Measurements from ENCODE around the gene NMRK2.
"Not testable (repeated sequence)": the region's sequence is repeated elsewhere in the genome, so short reads cannot be mapped to it uniquely, and the experiment has no call there.

NMRK2 gene, protein sequence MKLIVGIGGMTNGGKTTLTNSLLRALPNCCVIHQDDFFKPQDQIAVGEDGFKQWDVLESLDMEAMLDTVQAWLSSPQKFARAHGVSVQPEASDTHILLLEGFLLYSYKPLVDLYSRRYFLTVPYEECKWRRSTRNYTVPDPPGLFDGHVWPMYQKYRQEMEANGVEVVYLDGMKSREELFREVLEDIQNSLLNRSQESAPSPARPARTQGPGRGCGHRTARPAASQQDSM

DNA sequence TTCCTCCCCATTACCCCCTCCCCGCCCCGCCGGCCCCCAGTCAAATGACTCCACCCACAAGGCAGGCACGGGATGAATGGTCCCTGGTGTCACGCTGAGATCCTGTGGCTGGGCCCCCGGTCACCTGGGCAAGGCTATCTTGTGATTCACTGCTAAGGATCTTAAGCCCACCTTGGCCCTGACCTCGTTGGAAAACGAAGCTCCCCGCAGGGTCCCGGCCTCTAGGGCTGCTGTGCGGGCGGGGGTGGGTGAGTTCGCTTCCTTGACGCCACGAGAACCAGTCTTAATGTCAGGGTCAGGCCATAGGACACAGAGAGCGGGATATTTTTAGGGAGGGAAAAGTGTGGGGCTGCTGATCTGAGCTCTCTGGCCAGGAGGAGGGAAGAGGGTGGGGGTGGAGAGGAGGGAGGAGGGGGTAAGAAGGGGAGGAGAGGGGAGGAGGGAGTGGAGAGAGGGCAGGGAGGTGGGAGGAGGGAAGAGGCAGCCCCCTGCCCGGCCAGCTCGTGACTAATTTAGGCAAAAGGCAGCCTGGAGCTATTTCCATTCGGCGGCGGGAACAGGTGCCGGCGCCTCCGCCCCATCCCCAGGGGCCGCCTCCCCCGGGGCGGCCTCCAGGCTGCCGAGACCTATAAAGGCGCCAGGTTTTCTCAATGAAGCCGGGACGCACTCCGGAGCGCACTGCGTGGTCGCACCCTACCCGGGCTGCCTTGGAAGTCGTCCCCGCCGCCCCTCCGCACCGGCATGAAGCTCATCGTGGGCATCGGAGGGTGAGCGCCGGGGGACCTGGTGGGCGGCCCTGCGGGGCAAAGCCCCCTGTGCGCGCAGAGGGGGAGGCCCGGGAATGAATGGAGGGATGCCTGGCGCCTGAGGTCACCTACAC is at the start of gene NMRK2:
Gene NMRK2, plus strand, starts transcription at position 139 of the 880 bp plus-strand sequence. Its CDS starts 603 bp downstream, at position 742.
- no peak for DNase-seq

DNA sequence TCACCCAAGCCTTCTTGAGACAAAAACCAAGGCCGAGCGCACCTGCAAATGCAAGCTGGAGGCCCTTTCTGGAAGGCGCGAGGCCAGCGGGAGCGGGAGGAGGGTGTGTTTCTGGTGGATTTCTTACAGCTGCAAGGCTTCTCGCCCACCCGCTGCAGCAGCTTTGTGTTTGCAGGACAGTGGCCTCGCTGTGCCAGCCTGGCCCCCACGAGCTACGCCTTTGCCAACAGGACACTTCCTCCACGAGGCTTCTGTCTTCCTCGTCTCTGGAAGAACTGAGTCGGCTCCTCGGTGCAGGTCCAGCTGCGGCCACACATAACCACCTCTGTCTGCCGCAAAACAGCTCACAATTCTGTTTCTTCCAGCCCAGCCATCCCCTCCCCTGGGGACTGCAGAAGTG is 42.3 kb upstream of the NMRK2 start:
- DNase-seq = no peak

DNA sequence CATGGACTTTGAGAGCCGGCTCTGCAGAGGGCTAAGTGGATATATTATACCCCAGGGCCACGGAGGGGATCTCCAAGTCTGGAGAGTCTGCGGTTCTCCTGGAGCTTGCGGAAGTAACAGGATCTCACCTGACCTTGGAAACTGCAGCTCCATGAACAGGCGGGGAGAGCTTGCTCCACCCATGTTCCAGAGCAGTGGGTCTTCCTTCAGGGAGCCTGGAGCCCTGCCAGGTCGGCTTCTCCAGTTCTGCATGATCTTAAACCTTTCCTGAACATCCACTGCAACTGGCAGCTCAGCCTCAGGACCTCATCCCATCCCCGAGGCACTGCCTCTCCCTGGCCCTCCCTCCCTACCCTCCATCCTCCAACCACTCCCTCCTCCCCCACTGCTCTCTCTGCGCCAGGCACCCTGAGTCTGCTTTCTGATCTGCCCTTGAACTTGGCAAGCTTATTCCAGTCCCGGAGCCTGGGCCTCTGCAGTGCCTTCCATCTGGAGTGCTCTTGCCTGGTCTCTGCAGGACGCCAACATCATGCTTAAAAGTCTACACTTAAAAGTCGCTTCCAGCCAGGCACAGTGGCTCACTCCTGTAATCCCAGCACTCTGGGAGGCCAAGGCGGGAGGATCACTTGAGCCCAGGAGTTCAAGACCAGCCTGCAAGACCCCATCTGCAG is 39.2 kb upstream of the NMRK2 start:
- no peak for DNase-seq

DNA sequence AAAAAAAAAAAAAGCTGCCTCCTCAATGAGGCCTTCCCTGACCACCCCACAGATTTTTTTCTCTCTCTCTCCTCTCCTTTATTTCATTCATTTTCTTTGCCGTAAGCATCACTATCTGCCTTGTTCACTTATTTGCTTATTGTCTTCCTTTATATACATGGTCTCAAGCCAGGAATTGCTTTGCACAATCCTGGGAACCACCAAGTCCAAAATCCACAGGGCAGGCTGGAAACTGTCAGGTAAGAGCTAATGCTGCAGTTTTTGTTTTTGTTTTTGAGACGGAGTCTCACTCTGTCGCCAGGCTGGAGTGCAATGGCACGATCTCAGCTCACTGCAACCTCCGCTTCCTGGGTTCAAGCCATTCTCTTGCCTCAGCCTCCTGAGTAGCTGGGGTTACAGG is 37.9 kb upstream of the NMRK2 start:
- DNase-seq = not testable (repeated sequence)

DNA sequence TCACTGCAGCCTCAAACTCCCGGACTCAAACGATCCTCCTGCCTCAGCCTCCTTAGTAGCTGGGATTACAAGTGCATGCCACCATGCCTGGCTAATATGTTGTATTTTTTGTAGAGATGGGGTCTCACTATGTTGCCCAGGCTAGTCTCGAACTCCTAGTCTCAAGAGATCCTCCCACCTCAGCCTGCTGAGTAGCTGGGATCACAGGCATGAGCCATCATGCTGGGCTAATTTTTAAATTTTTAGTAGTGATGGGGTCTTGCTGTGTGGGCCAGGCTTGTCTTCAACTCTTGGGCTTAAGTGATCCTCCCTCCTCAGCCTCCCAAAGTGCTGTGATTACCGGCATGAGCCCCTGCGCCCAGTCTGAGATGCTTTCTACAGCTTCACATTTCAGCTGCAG is 37.1 kb upstream of the NMRK2 start:
- DNase-seq = no peak

DNA sequence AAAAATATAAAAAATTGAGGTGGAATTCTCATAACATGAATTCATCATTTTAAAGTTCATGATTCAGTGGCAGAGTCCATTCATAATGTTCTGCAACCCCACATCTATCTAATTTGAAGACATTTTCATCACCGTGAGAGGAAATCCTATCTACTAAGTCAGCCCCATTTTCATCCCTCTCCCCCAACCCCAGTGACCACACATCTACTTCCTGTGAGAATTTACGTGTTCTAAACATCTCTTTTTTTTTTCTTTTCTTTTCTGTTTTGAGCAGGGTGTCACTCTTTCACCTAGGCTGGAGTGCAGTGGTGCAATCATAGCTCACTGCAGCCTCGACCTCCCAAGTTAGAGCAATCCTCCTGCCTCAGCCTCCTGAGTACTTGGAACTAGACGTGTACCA is 34.9 kb upstream of the NMRK2 start:
- DNase-seq = no peak

DNA sequence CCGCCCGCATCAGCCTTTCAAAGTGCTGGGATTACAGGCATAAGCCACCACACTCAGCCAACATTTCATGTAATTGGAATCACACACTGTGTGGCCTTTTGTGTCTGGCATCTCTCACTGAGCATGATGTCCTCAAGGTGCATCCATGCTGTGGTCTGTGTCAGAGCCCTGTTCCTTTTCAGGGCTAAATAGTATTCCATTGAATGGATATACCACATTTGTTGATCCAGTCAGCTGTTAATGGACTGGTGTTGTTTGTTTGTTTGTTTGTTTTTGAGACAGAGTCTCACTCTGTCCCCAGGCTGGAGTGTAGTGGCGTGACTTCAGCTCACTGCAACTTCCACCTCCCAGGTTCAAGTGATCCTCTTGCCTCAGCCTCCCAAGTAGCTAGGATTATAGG is 34.4 kb upstream of the NMRK2 start:
- no peak for DNase-seq

DNA sequence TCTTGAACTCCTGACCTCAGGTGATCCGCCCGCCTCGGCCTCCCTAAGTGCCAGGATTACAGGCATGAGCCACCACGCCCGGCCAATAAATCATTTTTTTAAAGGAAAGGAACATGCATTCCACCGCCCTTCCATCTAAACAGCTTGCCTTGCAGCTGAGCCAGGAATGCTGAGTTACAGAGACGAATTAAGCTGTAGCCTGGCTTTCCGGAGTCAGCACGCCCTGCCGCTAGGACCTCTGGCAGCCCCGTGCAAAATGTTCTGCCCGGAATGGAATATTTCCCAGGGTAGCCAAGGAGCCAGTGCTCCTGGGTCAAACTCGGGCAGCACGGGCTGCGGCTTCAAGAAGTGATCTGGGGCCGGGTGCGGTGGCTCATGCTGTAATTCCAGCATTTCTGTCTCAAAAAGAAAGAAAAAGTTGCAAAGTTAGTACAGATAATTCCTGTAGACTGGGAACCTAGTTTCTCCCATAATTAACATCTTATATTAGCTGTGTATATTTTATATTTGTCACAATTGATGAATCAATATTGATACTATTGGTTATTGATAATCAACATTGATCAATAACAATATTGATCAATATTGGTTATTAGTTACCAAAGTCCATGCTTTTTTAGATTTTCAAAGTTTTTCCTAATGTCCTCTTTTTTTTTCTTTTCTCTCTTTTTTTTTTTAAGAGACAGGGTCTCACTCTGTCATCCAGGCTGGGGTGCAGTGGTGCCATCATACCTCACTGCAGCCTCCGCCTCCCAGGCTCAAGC is 33.2 kb upstream of the NMRK2 start:
- DNase-seq = no peak

DNA sequence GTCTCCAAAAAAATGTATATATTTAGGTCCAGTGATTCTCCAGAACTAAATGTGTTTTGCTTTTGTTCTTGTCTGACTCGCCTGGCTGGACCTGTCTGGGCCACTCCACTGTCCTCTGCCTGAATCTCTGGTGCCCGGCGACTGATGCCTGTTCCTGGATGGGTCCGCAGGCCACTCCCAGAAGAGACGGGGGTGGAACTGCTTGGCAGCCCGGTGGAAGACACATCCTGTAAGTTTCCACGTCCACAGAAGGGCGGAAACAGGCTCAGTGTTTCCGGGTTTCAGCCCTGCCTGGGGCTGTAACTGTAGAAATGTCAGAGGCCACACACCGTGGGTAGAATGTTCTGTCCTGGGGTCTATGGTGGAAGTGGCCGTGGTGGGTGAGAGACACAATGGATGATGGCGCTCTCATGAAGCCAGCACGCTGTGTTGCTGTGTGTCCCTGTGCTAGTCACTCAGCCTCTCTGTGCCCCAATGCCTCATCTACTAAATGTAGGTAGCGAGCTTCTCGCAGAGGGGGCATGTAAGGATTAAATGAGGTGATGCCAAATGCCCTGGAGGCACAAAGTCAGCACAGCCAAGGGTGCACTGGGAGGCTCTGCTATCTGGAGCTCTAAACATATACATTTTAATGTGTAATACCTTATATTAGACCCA is 30.4 kb upstream of the NMRK2 start:
- DNase-seq = no peak

DNA sequence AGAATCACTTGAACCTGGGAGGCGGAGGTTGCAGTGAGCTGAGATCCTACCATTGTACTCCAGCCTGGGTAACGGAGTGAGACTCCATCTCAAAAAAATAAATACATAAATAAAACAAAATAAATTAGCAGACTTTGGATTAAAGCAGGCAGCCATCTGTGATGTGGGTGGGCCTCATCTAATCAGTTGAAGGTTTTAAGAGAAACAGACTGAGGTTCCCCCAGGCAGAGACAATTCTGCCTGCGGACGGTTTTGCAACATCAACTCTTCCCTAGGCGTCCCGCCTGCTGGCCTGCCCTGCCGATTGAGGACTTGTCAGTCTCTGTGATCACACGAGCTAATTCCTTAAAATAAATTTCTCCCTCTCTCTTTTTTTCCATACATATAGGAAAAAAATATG is 28.6 kb upstream of the NMRK2 start:
- DNase-seq = no peak

DNA sequence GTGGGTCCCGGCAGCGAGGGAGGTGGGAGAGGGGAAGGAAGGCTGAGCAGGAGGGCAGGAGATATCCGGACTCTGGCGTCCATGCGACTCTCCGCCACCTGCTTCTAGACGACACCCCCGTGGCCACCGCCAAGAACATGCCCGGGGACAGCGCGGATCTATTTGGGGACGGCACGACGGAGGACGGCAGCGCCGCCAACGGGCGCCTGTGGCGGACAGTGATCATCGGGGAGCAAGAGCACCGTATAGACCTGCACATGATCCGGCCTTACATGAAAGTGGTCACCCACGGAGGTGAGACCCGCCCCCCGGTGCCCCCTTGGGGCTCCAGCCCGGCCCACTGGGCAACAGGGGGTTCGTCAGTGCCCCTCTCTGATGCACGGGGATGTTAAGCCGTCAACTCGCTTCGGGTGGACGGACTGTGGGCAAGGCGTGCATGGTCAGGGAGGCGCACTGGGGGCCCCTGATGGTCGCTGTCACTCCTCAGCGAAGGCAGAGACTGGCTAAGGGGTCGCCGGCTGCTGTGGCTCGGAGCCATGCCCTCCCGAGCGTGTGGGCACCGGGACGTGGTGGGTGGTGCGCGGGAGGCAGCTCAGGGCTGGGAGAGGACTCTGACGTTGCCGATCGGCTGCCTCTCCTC is 25.1 kb upstream of the NMRK2 start:
- DNase-seq = no peak

DNA sequence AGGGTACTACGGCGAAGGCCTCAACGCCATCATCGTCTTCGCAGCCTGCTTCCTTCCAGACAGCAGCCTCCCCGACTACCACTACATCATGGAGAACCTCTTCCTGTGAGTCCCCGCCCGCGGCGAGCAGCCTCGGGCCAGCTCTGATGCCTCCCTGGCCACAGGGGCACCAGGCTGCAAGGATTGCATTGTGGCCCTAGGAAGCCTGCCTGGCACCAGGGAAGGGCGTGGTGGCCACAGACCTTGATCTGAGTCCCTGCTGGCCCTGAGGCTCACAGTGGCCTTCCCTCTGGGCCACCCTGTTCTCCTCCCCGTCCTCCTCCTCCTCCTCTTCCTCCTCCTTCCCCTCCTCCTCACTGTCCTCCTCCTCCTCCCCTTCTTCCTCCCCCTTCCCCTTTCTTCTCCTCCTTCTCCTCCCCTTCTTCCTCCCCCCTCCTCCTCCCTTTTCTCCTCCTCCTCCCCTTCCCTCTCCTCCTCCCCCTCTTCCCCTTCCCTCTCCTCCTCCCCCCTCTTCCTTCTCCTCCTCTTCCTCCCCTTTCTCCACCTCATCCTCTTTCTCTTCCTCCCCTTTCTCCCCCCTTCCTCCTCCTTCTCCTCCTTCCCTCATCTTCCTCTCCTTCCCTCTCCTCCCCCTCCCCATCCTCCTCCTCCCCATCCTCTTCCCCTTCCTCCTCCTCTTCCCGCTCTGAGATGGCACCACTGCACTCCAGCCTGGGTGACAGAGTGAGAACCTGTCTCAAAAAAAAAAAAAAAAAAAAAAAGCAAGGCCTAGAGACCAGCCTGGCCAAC is 24.4 kb upstream of the NMRK2 start:
- DNase-seq = no peak

DNA sequence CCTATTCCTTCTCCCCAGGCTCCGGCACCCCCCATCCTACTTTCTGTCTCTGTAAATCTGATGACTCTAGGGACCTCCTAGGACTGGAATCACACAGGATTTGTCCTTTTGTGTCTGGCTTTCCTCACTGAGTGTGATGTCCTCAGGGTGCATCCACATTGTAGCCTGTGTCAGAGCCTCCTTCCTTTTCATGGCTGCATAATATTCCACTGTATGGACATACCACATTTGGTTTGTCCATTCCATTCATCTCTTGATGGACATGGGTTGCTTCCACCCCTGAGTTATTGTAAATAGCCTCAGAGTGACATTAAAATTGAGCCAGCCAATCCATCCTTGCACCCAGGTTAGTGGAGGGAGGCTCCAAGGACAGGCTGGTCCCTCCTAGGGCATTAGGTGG is 22.8 kb upstream of the NMRK2 start:
- no peak for DNase-seq

DNA sequence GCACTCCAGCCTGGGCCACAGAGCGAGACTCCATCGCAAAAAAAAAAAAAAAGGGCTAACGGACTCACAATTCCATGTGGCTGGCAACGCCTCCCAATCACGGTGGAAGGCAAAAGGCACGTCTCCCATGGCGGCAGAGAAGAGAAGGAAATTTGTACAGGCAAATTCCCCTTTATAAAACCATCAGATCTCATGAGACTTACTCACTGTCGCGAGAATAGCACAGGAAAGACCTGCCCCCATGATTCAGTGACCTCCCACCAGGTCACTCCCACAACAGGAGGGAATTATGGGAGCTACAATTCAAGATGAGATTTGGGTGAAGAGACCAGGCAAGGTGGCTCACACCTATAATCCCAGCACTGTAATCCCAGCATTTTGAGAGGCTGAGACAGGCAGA is 18.7 kb upstream of the NMRK2 start:
- DNase-seq = no peak

DNA sequence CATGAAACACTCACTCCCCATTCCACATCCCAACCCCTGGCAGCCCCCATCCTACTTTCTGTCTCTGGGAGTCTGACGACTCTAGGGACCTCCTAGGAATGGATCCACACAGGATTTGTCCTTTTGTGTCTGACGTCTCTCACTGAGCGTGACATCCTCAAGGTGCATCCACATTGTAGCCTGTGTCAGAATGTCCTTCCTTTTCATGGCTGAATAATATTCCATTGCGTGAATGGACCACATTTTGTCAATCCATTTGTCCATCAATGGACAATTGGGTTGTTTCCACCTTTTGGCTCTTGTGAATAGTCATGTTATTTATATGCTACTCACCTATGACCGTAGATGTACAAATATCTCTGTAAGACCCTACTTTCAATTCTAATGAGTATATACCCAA is 16.8 kb upstream of the NMRK2 start:
- DNase-seq = no peak

DNA sequence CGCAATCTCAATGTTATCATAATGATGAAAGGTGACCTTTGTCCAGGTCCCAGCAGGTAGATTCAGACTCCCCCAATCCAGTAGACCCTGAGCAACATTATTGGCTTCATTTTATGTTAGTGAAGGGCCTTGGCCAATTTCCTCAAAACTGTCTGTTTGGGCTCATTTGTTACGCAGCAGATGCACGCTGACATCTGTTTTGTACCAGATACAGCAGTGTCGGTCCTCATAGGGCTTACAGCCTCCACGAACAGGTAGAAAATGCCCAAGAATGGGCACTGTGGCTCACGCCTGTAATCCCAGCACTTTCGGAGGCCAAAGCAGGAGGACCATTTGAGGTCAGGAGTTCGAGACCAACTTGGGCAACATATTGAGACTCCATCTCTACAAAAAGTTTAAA is 13.1 kb upstream of the NMRK2 start:
- no peak for DNase-seq

DNA sequence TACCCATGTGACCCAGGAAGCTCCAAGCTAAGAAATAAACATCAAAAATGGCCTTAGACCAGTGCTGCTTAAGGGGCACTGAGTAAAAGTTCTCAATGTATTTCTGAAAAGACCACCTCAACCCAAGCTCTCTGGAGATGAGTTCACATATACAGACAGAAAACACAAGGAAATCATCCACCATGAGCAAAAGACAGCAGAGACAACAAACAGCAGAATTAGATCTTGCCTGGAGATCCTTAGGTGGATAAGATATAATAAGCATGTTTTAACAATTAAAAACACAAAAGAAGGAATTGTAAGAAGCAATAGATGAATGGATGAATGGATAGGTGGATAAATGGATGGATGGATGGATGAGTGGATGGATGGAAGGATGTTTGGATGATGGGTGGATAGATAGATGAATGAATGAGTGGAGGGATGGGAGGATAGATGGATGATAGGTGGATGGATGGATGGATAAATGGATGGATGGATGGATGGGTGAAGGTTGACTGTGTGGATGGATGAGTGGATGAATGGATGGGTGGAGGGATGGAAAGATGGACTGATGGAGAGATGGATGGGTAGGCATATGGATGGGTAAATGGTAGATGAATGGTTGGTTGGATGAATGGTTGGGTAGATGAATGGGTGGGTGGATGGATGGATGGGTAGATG is 9.6 kb upstream of the NMRK2 start:
- no peak for DNase-seq

DNA sequence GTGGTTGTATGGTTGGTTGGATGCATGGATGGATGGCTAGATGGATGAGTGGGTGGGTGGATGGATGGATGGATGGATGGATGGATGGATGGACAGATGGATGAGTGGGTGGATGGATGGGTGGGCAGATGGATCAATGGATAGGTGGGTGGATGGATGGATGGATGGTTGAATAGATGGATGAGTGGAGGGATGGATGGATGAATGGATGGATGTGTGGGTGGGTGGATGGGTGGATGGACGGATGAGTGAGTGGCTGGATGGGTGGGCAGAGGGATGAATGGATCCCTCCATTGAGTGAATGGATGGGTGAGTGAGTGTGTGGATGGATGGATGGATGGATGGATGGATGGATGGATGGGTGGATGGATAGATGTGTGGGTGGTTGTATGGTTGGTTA is 9.0 kb upstream of the NMRK2 start:
- no peak for DNase-seq

DNA sequence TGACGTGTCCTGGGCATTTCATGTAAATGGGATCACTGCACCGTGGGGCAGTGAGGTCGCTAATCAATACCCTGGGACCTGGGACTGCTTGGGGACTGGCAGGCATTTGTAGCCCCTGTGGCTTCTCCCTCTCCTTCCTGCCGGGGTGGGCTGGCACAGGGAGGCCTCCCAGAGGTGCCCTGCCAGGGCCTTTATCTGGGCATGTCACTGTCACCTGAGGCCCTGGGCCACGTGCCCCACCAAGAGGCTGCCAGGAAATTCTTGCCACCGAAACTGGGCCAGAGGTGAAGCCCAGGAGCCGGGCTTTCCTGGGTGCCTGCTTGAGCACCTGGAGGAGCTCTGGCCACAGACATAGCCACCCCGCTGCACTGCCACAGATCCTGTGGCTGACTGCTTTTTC is 1.8 kb upstream of the NMRK2 start:
- DNase-seq = no peak

DNA sequence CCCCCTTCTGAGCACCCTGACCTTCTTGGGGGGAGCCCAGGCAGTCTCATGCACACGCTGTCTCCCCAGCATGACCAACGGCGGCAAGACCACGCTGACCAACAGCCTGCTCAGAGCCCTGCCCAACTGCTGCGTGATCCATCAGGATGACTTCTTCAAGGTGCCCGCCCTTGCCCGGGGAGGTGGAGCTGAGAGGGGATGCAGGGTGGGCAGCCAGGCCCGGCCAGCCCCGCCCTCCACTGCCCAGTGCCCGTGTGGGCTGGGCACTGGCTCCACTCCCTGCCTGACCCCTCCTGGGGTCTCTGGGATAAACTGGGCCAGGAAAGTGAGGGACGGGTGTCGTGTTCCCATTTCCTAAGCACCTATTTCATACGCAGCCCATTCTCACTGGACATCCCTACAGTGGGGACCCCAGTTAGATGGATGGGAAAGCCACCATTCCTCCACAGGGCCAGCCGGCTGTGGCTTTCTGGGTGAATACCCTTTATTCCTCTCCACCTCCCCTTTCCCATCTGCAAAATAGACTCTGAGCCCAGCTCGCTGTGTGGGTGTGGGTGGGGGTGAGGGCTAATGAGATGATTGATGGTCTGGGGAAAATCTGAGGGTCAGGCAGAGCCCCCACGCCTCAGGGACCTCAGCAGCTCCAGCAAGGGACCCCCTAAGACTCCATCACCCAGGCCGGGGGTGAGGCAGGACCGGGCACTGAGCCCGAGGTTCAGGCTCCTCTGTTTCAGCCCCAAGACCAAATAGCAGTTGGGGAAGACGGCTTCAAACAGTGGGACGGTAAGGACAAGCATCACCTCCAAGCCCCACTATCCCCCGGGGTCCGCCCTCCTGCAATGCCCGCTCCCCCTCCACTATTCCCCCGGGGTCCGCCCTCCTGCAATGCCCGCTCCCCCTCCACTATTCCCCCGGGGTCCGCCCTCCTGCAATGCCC is 3.9 kb downstream of the NMRK2 start:
- DNase-seq = no peak

Data from CD4-positive, alpha-beta T cell treated with Interleukin-12 subunit alpha and Interleukin-12 subunit beta, for 1 hour (primary cell).